Measurements from ENCODE around the gene CUTA.

CUTA gene

DNA sequence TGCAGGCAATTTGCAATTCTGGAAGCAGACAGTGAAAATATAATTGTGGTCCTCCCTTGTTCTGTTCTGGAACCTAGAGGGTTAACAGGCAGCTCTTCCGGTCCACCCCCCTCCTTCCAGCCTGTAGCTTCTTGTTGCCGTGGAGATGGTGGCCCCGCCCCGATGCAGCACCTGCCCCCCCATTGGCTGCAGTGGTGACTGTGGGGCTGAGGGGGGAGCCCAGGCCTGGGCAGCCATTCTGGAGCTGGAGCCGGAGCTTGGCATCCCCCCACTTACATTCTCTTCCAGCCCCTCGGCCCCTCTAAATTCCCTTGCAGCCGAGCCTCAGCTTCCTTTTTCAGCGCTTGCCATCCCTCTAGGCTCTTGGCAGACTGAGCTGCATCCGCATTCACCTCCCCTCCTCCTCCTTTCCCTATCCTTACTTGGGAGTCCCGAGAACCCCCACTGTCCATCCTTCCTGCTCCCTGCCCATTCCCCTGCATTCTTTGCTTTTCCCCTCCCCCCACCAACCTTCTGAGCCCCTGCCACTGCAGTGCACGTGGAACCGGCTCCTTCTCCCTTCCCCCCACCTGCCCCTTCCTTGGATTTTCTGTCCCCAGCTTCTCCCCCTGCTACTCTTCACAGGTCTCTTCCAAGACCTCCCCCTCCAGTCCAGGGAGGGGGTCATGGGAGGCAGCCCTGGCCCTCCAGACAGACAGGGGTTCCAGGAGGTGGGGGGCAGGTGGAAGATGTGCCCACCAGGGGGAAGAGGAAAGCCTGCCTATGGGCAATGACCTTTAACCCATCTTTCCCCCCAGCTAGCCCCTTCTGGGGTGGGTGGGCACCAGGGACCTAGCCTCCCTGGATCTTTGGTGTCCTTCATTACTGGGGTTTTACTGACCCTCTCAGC, 13.3 kb upstream of the CUTA start (continued):
- TF ChIP-seq TSHZ1 (tag by site-specific recombination; IDR thresholded peaks at IDR 0.05; ENCODE audit: borderline replicate concordance): no peak
- no peak for TF ChIP-seq AEBP2 (tag by site-specific recombination; IDR thresholded peaks at IDR 0.05; ENCODE audit: borderline replicate concordance)
- no peak for TF ChIP-seq ZNF335 (tag by site-specific recombination; conservative IDR thresholded peaks at IDR 0.05)
- TF ChIP-seq ZFP69B (tag by site-specific recombination; IDR thresholded peaks at IDR 0.05): no peak
- TF ChIP-seq, protein P1, sequence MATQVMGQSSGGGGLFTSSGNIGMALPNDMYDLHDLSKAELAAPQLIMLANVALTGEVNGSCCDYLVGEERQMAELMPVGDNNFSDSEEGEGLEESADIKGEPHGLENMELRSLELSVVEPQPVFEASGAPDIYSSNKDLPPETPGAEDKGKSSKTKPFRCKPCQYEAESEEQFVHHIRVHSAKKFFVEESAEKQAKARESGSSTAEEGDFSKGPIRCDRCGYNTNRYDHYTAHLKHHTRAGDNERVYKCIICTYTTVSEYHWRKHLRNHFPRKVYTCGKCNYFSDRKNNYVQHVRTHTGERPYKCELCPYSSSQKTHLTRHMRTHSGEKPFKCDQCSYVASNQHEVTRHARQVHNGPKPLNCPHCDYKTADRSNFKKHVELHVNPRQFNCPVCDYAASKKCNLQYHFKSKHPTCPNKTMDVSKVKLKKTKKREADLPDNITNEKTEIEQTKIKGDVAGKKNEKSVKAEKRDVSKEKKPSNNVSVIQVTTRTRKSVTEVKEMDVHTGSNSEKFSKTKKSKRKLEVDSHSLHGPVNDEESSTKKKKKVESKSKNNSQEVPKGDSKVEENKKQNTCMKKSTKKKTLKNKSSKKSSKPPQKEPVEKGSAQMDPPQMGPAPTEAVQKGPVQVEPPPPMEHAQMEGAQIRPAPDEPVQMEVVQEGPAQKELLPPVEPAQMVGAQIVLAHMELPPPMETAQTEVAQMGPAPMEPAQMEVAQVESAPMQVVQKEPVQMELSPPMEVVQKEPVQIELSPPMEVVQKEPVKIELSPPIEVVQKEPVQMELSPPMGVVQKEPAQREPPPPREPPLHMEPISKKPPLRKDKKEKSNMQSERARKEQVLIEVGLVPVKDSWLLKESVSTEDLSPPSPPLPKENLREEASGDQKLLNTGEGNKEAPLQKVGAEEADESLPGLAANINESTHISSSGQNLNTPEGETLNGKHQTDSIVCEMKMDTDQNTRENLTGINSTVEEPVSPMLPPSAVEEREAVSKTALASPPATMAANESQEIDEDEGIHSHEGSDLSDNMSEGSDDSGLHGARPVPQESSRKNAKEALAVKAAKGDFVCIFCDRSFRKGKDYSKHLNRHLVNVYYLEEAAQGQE (tag by site-specific recombination; IDR thresholded peaks at IDR 0.05): no peak
- TF ChIP-seq ZNF354C (tag by site-specific recombination; IDR thresholded peaks at IDR 0.05; ENCODE audit: borderline replicate concordance, low read depth): no peak
- TF ChIP-seq SCRT1 (tag by site-specific recombination; IDR thresholded peaks at IDR 0.05; ENCODE audit: borderline replicate concordance): no peak; the same call in 1 of the 2 replicates
- no peak for TF ChIP-seq ZNF223 (tag by site-specific recombination; IDR thresholded peaks at IDR 0.05)
- no peak for TF ChIP-seq ZNF221 (tag by site-specific recombination; IDR thresholded peaks at IDR 0.05; ENCODE audit: borderline replicate concordance)
- no peak for TF ChIP-seq ZNF433 (tag by site-specific recombination; IDR thresholded peaks at IDR 0.05; ENCODE audit: low read depth)
- peak; percentile 14 for TF ChIP-seq ZBTB26 (tag by site-specific recombination; optimal IDR thresholded peaks at IDR 0.05)
- peak; percentile 72; the same call in 1 of the 2 replicates for TF ChIP-seq ZNF366 (tag by site-specific recombination; conservative IDR thresholded peaks at IDR 0.05)
- TF ChIP-seq ZNF214 (tag by site-specific recombination; IDR thresholded peaks at IDR 0.05; ENCODE audit: borderline replicate concordance): no peak
- no peak for TF ChIP-seq ZNF350 (tag by site-specific recombination; IDR thresholded peaks at IDR 0.05)
- TF ChIP-seq ZNF19 (tag by site-specific recombination; IDR thresholded peaks at IDR 0.05; ENCODE audit: low read depth): no peak
- TF ChIP-seq HIC1 (tag by site-specific recombination; IDR thresholded peaks at IDR 0.05): no peak
- TF ChIP-seq ZNF544 (tag by site-specific recombination; IDR thresholded peaks at IDR 0.05): no peak
- TF ChIP-seq, protein P2, sequence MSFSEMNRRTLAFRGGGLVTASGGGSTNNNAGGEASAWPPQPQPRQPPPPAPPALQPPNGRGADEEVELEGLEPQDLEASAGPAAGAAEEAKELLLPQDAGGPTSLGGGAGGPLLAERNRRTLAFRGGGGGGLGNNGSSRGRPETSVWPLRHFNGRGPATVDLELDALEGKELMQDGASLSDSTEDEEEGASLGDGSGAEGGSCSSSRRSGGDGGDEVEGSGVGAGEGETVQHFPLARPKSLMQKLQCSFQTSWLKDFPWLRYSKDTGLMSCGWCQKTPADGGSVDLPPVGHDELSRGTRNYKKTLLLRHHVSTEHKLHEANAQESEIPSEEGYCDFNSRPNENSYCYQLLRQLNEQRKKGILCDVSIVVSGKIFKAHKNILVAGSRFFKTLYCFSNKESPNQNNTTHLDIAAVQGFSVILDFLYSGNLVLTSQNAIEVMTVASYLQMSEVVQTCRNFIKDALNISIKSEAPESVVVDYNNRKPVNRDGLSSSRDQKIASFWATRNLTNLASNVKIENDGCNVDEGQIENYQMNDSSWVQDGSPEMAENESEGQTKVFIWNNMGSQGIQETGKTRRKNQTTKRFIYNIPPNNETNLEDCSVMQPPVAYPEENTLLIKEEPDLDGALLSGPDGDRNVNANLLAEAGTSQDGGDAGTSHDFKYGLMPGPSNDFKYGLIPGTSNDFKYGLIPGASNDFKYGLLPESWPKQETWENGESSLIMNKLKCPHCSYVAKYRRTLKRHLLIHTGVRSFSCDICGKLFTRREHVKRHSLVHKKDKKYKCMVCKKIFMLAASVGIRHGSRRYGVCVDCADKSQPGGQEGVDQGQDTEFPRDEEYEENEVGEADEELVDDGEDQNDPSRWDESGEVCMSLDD (tag by site-specific recombination; IDR thresholded peaks at IDR 0.05): peak; percentile 63
- TF ChIP-seq ZNF146 (tag by site-specific recombination; IDR thresholded peaks at IDR 0.05): no peak
- no peak for TF ChIP-seq REPIN1 (tag by site-specific recombination; IDR thresholded peaks at IDR 0.05; ENCODE audit: low read depth)
- TF ChIP-seq GLIS2 (tag by site-specific recombination; IDR thresholded peaks at IDR 0.05): peak; percentile 43; the same call in 1 of the 2 replicates
- TF ChIP-seq ZNF416 (tag by site-specific recombination; IDR thresholded peaks at IDR 0.05): no peak
- no peak for TF ChIP-seq ZNF155 (tag by site-specific recombination; IDR thresholded peaks at IDR 0.05)
- no peak for TF ChIP-seq TRIM28 (IDR thresholded peaks at IDR 0.05; ENCODE audit: borderline replicate concordance, low read length)

All from HEK293 (cell line).